ENCODE measurements around the gene TIPRL. TPM values are rescaled to one million over a fixed set of nuclear protein-coding genes. Genes with fewer than 3 reads are reported as not detected.

The TIPRL gene
- total RNA-seq, 4 donors from 2014 or later = 14.5 to 45.1 (median 23.7) TPM

- peak in 4 of 6 experiments; percentile 46 to 69 (median 50) for TF ChIP-seq CTCF (IDR thresholded peaks at IDR 0.05)
- no peak for TF ChIP-seq POLR2A (IDR thresholded peaks at IDR 0.05)
- Histone ChIP-seq H3K9me3 (no peaks in the 10 kb centered on the region), H3K27me3 (no peaks in the 10 kb centered on the region), H3K36me3 (peaks cover 0 to 99% (median 16%) of the 10 kb centered on the region in 3 donors), H3K4me1 (peaks cover 0 to 35% (median 12%) of the 10 kb centered on the region in 3 donors), H3K27ac (peak overlapping the region in 1 of 4 donors; percentile 39), H3K4me3 (no peak overlapping the region)
- DNase-seq = no peak
- WGBS, 2 donors = 84 to 85% methylated on average over 8 of the region's 8 CpGs
- intact Hi-C loops (cut with DNase I) = no loop called here
Observed at GRCh38 chr1:168234846-168235547, 56.2 kb downstream of the TIPRL start.

DNA sequence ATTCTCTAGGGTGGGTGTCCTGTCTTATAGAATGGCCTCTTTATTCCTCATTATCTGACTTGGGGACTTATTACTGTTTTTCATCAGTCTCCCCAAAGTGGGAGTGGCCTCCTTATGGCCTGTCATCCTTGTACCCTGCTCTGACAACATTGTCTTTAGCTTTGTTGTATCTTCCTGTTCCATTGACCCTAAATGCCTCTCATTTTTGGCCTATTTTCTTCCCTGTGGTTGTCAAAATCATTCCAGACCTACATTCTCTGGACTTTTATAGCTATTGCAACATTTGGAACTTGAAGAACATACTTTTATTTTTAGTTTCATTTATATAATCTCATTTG is 56.8 kb downstream of the TIPRL start:
- intact Hi-C loops (cut with DNase I) = no loop called here
- H3K4me1 ChIP-seq = peaks cover 0 to 30% (median 10%) of the 10 kb centered on the region in 3 donors
- no peak overlapping the region for H3K4me3 ChIP-seq
- H3K27me3 ChIP-seq = no peaks in the 10 kb centered on the region
- peak overlapping the region in 1 of 4 donors; percentile 39 for H3K27ac ChIP-seq
- peaks cover 0 to 99% (median 16%) of the 10 kb centered on the region in 3 donors for H3K36me3 ChIP-seq
- TF ChIP-seq POLR2A (IDR thresholded peaks at IDR 0.05) (no peak), CTCF (IDR thresholded peaks at IDR 0.05) (no peak)
- no peak for DNase-seq
- H3K9me3 ChIP-seq = no peaks in the 10 kb centered on the region

DNA sequence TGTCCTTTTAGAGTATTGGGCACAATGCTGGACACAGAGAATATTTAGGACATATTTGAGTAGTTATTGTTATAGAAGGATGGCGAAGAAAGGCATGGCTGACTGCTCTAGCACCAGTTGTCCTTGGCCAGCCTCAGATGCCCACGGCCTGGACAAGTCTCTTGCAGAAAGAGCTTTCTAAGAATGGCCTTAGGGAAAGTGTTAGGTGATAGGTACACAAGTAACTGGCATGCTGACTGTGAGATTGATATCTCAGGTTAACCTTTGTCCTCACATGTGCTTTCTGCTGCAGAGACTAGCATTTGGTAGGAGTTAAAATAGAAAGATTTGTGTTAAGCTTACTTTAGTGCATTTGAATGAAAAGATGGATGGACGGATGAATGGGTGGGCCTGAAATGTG is 57.2 kb downstream of the TIPRL start:
- H3K27ac ChIP-seq = no peak overlapping the region
- no peaks in the 10 kb centered on the region for H3K27me3 ChIP-seq
- peaks cover 0 to 26% (median 6%) of the 10 kb centered on the region in 3 donors for H3K4me1 ChIP-seq
- DNase-seq = no peak
- no peaks in the 10 kb centered on the region for H3K9me3 ChIP-seq
- H3K4me3 ChIP-seq = no peak overlapping the region
- peaks cover 0 to 100% (median 16%) of the 10 kb centered on the region in 3 donors for H3K36me3 ChIP-seq
- 77 to 81% methylated on average over 3 of the region's 3 CpGs for WGBS, 2 donors
- intact Hi-C loops (cut with DNase I) = no loop called here
- TF ChIP-seq CTCF (IDR thresholded peaks at IDR 0.05) = no peak
- no peak for TF ChIP-seq POLR2A (IDR thresholded peaks at IDR 0.05)

- no peak for TF ChIP-seq POLR2A (IDR thresholded peaks at IDR 0.05)
- Histone ChIP-seq H3K36me3 (peaks cover 3 to 99% (median 14%) of the 10 kb centered on the region in 3 donors), H3K27me3 (no peaks in the 10 kb centered on the region), H3K4me1 (peaks cover 0 to 15% (median 5%) of the 10 kb centered on the region in 3 donors), H3K9me3 (no peaks in the 10 kb centered on the region), H3K27ac (no peak overlapping the region), H3K4me3 (no peak overlapping the region)
- intact Hi-C loops (cut with DNase I) = no loop called here
- WGBS, 2 donors = 76 to 79% methylated on average over 7 of the region's 7 CpGs
- DNase-seq = no peak
Observed at GRCh38 chr1:168236836-168237611, 58.3 kb downstream of the TIPRL start.

- H3K4me3 ChIP-seq = no peak overlapping the region
- intact Hi-C loops (cut with DNase I) = no loop called here
- no peaks in the 10 kb centered on the region for H3K9me3 ChIP-seq
- H3K36me3 ChIP-seq = peaks cover 3 to 99% (median 11%) of the 10 kb centered on the region in 3 donors
- WGBS, 2 donors = 41 to 75% methylated on average over 2 of the region's 2 CpGs
- DNase-seq = no peak
- no peak for TF ChIP-seq POLR2A (IDR thresholded peaks at IDR 0.05)
- no peak for TF ChIP-seq CTCF (IDR thresholded peaks at IDR 0.05)
- no peaks in the 10 kb centered on the region for H3K27me3 ChIP-seq
- H3K4me1 ChIP-seq = peaks cover 5 to 21% (median 17%) of the 10 kb centered on the region in 3 donors
- peak overlapping the region; percentile 4 to 69 (median 40) for H3K27ac ChIP-seq
Observed at GRCh38 chr1:168243198-168243597, 64.4 kb downstream of the TIPRL start.

Data from esophagus squamous epithelium (tissue), 5 donors.